GM18499 (cell line): ENCODE results near the gene PSMD13.
"Not testable (repeated sequence)": the region's sequence is repeated elsewhere in the genome, so short reads cannot be mapped to it uniquely, and the experiment has no call there.

Experiments
- ATAC-seq: cut with Tn5 transposase; IDR thresholded peaks from one replicate; pipeline ENCODE4 v1.9.1; 2021; ENCODE audit warnings: moderate number of reproducible peaks; ENCODE audit not compliant: insufficient read depth, unreplicated experiment

The PSMD13 gene

GRCh38 chr11:236774-237767 lies at the start of gene PSMD13:
PSMD13 (plus strand) TSS chr11:236976; CDS start chr11:237050, 74 bp downstream.
- ATAC-seq: peak; percentile 57

GRCh38 chr11:189200-189783 lies 47.5 kb upstream of the PSMD13 start:
- ATAC-seq: not testable (repeated sequence)

GRCh38 chr11:189843-190311 lies 46.9 kb upstream of the PSMD13 start:
- ATAC-seq: peak; percentile 52

- not testable (repeated sequence) for ATAC-seq
These were observed 46.2 kb upstream of the PSMD13 start for GRCh38 chr11:190546-190945.

- ATAC-seq: not testable (repeated sequence)
These were observed 45.0 kb upstream of the PSMD13 start for GRCh38 chr11:191490-192478.

GRCh38 chr11:192674-193128 lies 44.1 kb upstream of the PSMD13 start, which contains the start of gene SCGB1C1:
SCGB1C1 (plus strand) TSS chr11:193078; CDS start chr11:193100, 22 bp downstream.
- ATAC-seq: not testable (repeated sequence)

- ATAC-seq: not testable (repeated sequence)
These were observed 43.3 kb upstream of the PSMD13 start for GRCh38 chr11:193481-193880.

- no peak for ATAC-seq
These were observed 39.7 kb upstream of the PSMD13 start for GRCh38 chr11:196786-197731.

- ATAC-seq: no peak
These were observed 39.0 kb upstream of the PSMD13 start for GRCh38 chr11:197741-198235.

GRCh38 chr11:198236-198806 lies 38.5 kb upstream of the PSMD13 start:
- ATAC-seq: no peak

GRCh38 chr11:199004-199581 lies 37.7 kb upstream of the PSMD13 start:
- no peak for ATAC-seq

GRCh38 chr11:199782-200181 lies 37.0 kb upstream of the PSMD13 start:
- no peak for ATAC-seq

GRCh38 chr11:200224-201003 lies 36.4 kb upstream of the PSMD13 start:
- no peak for ATAC-seq

- no peak for ATAC-seq
These were observed 34.8 kb upstream of the PSMD13 start for GRCh38 chr11:201966-202365.

- no peak for ATAC-seq
These were observed 34.3 kb upstream of the PSMD13 start for GRCh38 chr11:202490-202889.

GRCh38 chr11:203056-203944 lies 33.5 kb upstream of the PSMD13 start:
- no peak for ATAC-seq
